Right atrium auricular region (tissue), 2 donors: Measurements from ENCODE around the gene TYRP1. TPM values are rescaled to one million over a fixed set of nuclear protein-coding genes. Genes with fewer than 3 reads are reported as not detected.

Experiments
- total RNA-seq, 2 donors: library from RNA; depleted of rRNA; stranded (reverse); fragments of >200 nt; gene quantifications; one replicate each; pipeline ENCODE4 v1.1.0, GENCODE V29; 2016

TYRP1 gene
- total RNA-seq, 2 donors from 2014 or later, result 25.1 to 35.6 TPM

Other genes with a start within 250 kb of the TYRP1 start
- gene LURAP1L, start 81.6 kb downstream of the TYRP1 start, total RNA-seq, result 1 to 10 TPM; 2.7 to 2.8 TPM